Stimulated activated CD8-positive, alpha-beta memory T cell treated with anti-CD3 and anti-CD28 coated beads, Interleukin-15, amount 100 ng/mL, for 4 hours (primary cell): ENCODE results near the gene BTBD17.

Experiments used
- DNase-seq, 2 donors: peaks; one replicate each; pipeline ENCODE4 v3.0.0-alpha.2; 2020; ENCODE audit warnings: low read depth in 2 of 2

Gene BTBD17

GRCh38 chr17:74358697-74359096 is 3.0 kb downstream of the BTBD17 start:
- DNase-seq, result no peak

- DNase-seq, result no peak
Observed at GRCh38 chr17:74357466-74357809, 4.2 kb downstream of the BTBD17 start.

GRCh38 chr17:74356646-74357465 is 4.8 kb downstream of the BTBD17 start:
- DNase-seq, result no peak

- no peak for DNase-seq
Observed at GRCh38 chr17:74355065-74355464, 6.6 kb downstream of the BTBD17 start.

- no peak for DNase-seq
Observed at GRCh38 chr17:74354561-74354960, 7.1 kb downstream of the BTBD17 start.

GRCh38 chr17:74354123-74354522 is 7.5 kb downstream of the BTBD17 start:
- DNase-seq, result no peak

GRCh38 chr17:74353446-74354060 is 8.1 kb downstream of the BTBD17 start:
- DNase-seq, result no peak

- DNase-seq, result no peak
Observed at GRCh38 chr17:74351552-74352210, 10.0 kb downstream of the BTBD17 start.

- DNase-seq, result no peak
Observed at GRCh38 chr17:74350486-74350885, 11.2 kb downstream of the BTBD17 start.

- no peak for DNase-seq
Observed at GRCh38 chr17:74349120-74349519, 12.5 kb downstream of the BTBD17 start.

- DNase-seq, result no peak
Observed at GRCh38 chr17:74347646-74348045, 14.0 kb downstream of the BTBD17 start.

GRCh38 chr17:74345433-74346241 is 16.0 kb downstream of the BTBD17 start:
- no peak for DNase-seq

GRCh38 chr17:74344658-74345057 is 17.0 kb downstream of the BTBD17 start:
- no peak for DNase-seq

GRCh38 chr17:74343526-74344284 is 18.0 kb downstream of the BTBD17 start:
- DNase-seq, result no peak

GRCh38 chr17:74343121-74343520 is 18.5 kb downstream of the BTBD17 start:
- DNase-seq, result no peak

- DNase-seq, result no peak
Observed at GRCh38 chr17:74342224-74342623, 19.4 kb downstream of the BTBD17 start.

GRCh38 chr17:74340470-74341023 is 21.1 kb downstream of the BTBD17 start:
- DNase-seq, result no peak

GRCh38 chr17:74339537-74340195 is 22.0 kb downstream of the BTBD17 start:
- DNase-seq, result no peak

- DNase-seq, result no peak
Observed at GRCh38 chr17:74337834-74338500, 23.7 kb downstream of the BTBD17 start.

GRCh38 chr17:74336307-74336706 is 25.4 kb downstream of the BTBD17 start:
- no peak for DNase-seq
